Muscle of leg (tissue), 11 donors: ENCODE measurements around the gene POU2AF3. TPM values are rescaled to one million over a fixed set of nuclear protein-coding genes. Genes with fewer than 3 reads are reported as not detected.

ENCODE experiments used
- DNase-seq: peaks from one replicate; pipeline ENCODE4 v3.0.0; 2013
- H3K27ac ChIP-seq: one replicate; pipeline ENCODE4 v1.5.1; 2013; ENCODE audit warnings: mild to moderate bottlenecking, low read length, control low read depth
- H3K27me3 ChIP-seq: one replicate; pipeline ENCODE4 v1.6.1; 2013; ENCODE audit warnings: low read length; ENCODE audit not compliant: control insufficient read depth, insufficient read depth
- H3K36me3 ChIP-seq: one replicate; pipeline ENCODE4 v1.6.1; 2013; ENCODE audit warnings: low read length; ENCODE audit not compliant: control insufficient read depth, insufficient read depth
- H3K4me1 ChIP-seq: one replicate; pipeline ENCODE4 v1.6.1; 2013; ENCODE audit warnings: low read length; ENCODE audit not compliant: control insufficient read depth, insufficient read depth
- H3K4me3 ChIP-seq: one replicate; pipeline ENCODE4 v1.5.1; 2013; ENCODE audit warnings: low read length, control low read depth
- H3K9me3 ChIP-seq: replicated peaks from 2 replicates; pipeline ENCODE4 v1.6.1; 2013; ENCODE audit warnings: low read depth, low read length; ENCODE audit not compliant: control insufficient read depth
- WGBS: methylation state at CpG from one replicate; pipeline ENCODE4 v1.1.5; 2013; ENCODE audit warnings: missing lambda C conversion rate; ENCODE audit not compliant: insufficient coverage; 5-methylcytosine and 5-hydroxymethylcytosine counted together
- polyA plus RNA-seq, 8 donors: library from polyadenylated mRNA; unstranded; fragments of 120-200 nt; gene quantifications; one replicate each; pipeline versions ENCODE4 v1.2.1 to v1.2.3, GENCODE V29; 2013; ENCODE audit warnings: inconsistent platforms in 1 of 8, low replicate concordance in 1 of 8; ENCODE audit not compliant: insufficient read length in 8 of 8, insufficient read depth in 1 of 8
- total RNA-seq: library from RNA; stranded (reverse); fragments of 120-200 nt; gene quantifications from one replicate; pipeline ENCODE4 v1.2.4, GENCODE V29; 2013

Gene POU2AF3
- total and polyA plus RNA-seq, 9 donors, result 2.7 to 6.2 (median 4.6) TPM

- no peaks in the 10 kb centered on the region for H3K36me3 ChIP-seq
- peaks cover 18% of the 10 kb centered on the region for H3K4me1 ChIP-seq
- H3K27me3 ChIP-seq, result no peaks in the 10 kb centered on the region
- DNase-seq, result peak; percentile 77
- no peak overlapping the region for H3K4me3 ChIP-seq
- H3K9me3 ChIP-seq, result no peaks in the 10 kb centered on the region
- peak overlapping the region; percentile 17 for H3K27ac ChIP-seq
- 10% methylated on average over 4 of the region's 5 CpGs for WGBS
These were observed 26.0 kb downstream of the POU2AF3 start for GRCh38 chr11:111324277-111324720.

DNA sequence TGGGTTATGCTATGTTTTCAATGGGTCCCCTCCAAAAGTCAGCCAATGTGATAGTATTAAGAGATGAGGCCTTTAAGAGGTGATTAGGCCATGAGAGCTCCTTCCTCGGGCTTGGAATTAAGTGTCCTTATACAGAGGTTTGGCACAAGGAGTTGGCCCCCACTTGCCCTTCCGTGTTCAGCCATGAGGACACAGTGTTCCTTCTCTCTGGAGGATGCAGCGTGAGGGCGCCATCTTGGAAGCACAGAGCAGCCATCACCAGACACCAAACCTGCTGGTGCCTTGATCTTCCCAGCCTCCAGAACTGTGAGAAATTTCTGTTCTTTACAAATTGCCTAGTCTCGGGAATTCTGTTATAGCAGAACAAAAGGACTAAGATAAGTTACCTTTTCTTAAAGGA lies 26.9 kb downstream of the POU2AF3 start:
- H3K4me1 ChIP-seq, result peaks cover 16% of the 10 kb centered on the region
- no peaks in the 10 kb centered on the region for H3K9me3 ChIP-seq
- H3K27me3 ChIP-seq, result no peaks in the 10 kb centered on the region
- no CpG with 5 or more reads among the region's 5 CpGs for WGBS
- no peak for DNase-seq
- no peak overlapping the region for H3K27ac ChIP-seq
- no peak overlapping the region for H3K4me3 ChIP-seq
- H3K36me3 ChIP-seq, result no peaks in the 10 kb centered on the region

GRCh38 chr11:111326824-111327223 lies 28.5 kb downstream of the POU2AF3 start:
- H3K4me3 ChIP-seq, result no peak overlapping the region
- no peaks in the 10 kb centered on the region for H3K9me3 ChIP-seq
- WGBS, result 100% methylated on average over 1 of the region's 4 CpGs
- H3K4me1 ChIP-seq, result peaks cover 13% of the 10 kb centered on the region
- DNase-seq, result no peak
- H3K27ac ChIP-seq, result no peak overlapping the region
- H3K36me3 ChIP-seq, result no peaks in the 10 kb centered on the region
- no peaks in the 10 kb centered on the region for H3K27me3 ChIP-seq

- Histone ChIP-seq H3K27me3 (no peaks in the 10 kb centered on the region), H3K36me3 (no peaks in the 10 kb centered on the region), H3K4me1 (peaks cover 14% of the 10 kb centered on the region), H3K9me3 (no peaks in the 10 kb centered on the region), H3K27ac (no peak overlapping the region), H3K4me3 (no peak overlapping the region)
- DNase-seq, result peak; percentile 21
- 83% methylated on average over 5 of the region's 8 CpGs for WGBS
These were observed 29.7 kb downstream of the POU2AF3 start for GRCh38 chr11:111327908-111328624.

- H3K4me1 ChIP-seq, result peaks cover 13% of the 10 kb centered on the region
- no peaks in the 10 kb centered on the region for H3K9me3 ChIP-seq
- H3K4me3 ChIP-seq, result no peak overlapping the region
- 70% methylated on average over 2 of the region's 7 CpGs for WGBS
- peak; percentile 43 for DNase-seq
- no peak overlapping the region for H3K27ac ChIP-seq
- H3K27me3 ChIP-seq, result no peaks in the 10 kb centered on the region
- no peaks in the 10 kb centered on the region for H3K36me3 ChIP-seq
These were observed 31.2 kb downstream of the POU2AF3 start for GRCh38 chr11:111329306-111330204.

DNA sequence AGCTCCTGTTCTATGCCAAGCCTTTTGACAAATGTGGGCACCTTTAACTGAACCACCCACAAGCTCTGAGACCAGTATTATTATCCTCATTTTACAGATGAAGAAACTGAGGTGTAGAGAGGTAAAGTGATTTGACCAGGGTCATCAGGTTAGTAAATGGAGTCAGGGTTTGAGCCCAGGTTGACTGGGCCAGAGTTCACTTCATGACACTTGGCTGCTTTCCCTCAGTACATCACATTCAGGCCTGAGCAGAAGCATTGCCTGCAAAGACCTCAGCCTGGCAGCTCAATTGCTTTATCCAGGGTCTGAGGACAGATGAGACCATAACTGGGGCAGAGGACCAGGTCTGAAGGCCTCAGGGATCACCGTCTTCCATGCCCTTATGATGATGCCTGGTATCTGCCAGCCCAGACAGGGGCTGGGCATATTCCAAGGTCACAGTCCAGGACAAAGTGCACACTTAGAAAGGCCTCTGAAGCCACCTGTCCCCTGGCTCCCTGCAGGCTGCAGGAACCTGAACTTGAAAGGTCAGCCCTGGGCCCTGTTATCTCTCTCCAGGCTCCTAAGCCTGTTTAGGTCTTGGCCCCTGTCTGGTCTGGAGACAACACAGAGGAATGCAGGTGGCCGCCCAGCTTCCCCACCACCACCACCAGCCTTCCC lies 32.0 kb downstream of the POU2AF3 start:
- no peaks in the 10 kb centered on the region for H3K27me3 ChIP-seq
- WGBS, result 86% methylated on average over 1 of the region's 2 CpGs
- no peaks in the 10 kb centered on the region for H3K36me3 ChIP-seq
- no peaks in the 10 kb centered on the region for H3K9me3 ChIP-seq
- no peak overlapping the region for H3K27ac ChIP-seq
- peaks cover 12% of the 10 kb centered on the region for H3K4me1 ChIP-seq
- no peak overlapping the region for H3K4me3 ChIP-seq
- no peak for DNase-seq

- no peaks in the 10 kb centered on the region for H3K9me3 ChIP-seq
- DNase-seq, result peak; percentile 22
These were observed 33.5 kb downstream of the POU2AF3 start for GRCh38 chr11:111331711-111332479.

GRCh38 chr11:111334532-111335502 lies 36.5 kb downstream of the POU2AF3 start:
- Histone ChIP-seq H3K4me3 (no peak overlapping the region), H3K9me3 (peaks cover 5% of the 10 kb centered on the region), H3K4me1 (peaks cover 6% of the 10 kb centered on the region), H3K36me3 (no peaks in the 10 kb centered on the region), H3K27me3 (peaks cover 3% of the 10 kb centered on the region), H3K27ac (no peak overlapping the region)
- whole genome bisulfite sequencing, result 48% methylated on average over 6 of the region's 9 CpGs
- DNase-seq, result no peak

More at GRCh38 chr11:111331711-111332479, 33.5 kb downstream of the POU2AF3 start:
- no peaks in the 10 kb centered on the region for H3K36me3 ChIP-seq
- peaks cover 3% of the 10 kb centered on the region for H3K27me3 ChIP-seq
- 85% methylated on average over 2 of the region's 4 CpGs for WGBS
- H3K27ac ChIP-seq, result no peak overlapping the region
- H3K4me1 ChIP-seq, result peaks cover 12% of the 10 kb centered on the region
- H3K4me3 ChIP-seq, result no peak overlapping the region

- Histone ChIP-seq H3K4me1 (peaks cover 6% of the 10 kb centered on the region), H3K9me3 (peaks cover 5% of the 10 kb centered on the region), H3K36me3 (no peaks in the 10 kb centered on the region), H3K27ac (no peak overlapping the region), H3K4me3 (no peak overlapping the region), H3K27me3 (peaks cover 3% of the 10 kb centered on the region)
- DNase-seq, result no peak
- WGBS, result 36% methylated on average over 4 of the region's 6 CpGs
These were observed 37.2 kb downstream of the POU2AF3 start for GRCh38 chr11:111335549-111335948.
